ENCODE data around the gene PARP11.

Gene PARP11

DNA sequence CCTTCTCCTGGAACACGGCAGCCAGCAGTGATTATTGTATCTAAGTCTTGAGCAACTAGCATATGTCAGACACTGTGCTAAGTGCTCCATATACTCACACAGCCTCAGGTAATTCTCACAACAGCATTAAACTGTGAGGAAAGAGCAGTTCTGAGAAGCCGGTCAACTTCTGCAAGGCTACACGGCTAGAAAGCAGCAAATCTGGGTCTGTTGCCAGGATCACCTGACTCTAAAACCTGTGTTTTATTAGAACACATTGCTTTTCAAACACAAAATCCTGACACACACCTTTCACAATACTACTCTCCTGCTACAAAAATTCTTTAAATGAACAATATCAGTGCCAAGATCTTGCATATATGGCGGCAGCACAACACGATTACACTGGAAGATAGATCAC lies 70.5 kb downstream of the PARP11 start:
- Histone ChIP-seq H3K27me3 (ENCODE audit: insufficient read depth, poor library complexity, severe bottlenecking) (no peaks in the 10 kb centered on the region), H3K4me3 (replicated peaks; ENCODE audit: insufficient read depth, low read length) (no peak overlapping the region), H3K27ac (replicated peaks) (no peak overlapping the region)
- no peak for DNase-seq (ENCODE audit: low read depth in 1 of 2, low spot score in 1 of 2)
- TF ChIP-seq POLR2AphosphoS5 (IDR thresholded peaks at IDR 0.05; ENCODE audit: low read depth) = no peak
- no peak for TF ChIP-seq SPI1 (IDR thresholded peaks at IDR 0.05; ENCODE audit: borderline replicate concordance, low read depth)
- TF ChIP-seq, protein P1, sequence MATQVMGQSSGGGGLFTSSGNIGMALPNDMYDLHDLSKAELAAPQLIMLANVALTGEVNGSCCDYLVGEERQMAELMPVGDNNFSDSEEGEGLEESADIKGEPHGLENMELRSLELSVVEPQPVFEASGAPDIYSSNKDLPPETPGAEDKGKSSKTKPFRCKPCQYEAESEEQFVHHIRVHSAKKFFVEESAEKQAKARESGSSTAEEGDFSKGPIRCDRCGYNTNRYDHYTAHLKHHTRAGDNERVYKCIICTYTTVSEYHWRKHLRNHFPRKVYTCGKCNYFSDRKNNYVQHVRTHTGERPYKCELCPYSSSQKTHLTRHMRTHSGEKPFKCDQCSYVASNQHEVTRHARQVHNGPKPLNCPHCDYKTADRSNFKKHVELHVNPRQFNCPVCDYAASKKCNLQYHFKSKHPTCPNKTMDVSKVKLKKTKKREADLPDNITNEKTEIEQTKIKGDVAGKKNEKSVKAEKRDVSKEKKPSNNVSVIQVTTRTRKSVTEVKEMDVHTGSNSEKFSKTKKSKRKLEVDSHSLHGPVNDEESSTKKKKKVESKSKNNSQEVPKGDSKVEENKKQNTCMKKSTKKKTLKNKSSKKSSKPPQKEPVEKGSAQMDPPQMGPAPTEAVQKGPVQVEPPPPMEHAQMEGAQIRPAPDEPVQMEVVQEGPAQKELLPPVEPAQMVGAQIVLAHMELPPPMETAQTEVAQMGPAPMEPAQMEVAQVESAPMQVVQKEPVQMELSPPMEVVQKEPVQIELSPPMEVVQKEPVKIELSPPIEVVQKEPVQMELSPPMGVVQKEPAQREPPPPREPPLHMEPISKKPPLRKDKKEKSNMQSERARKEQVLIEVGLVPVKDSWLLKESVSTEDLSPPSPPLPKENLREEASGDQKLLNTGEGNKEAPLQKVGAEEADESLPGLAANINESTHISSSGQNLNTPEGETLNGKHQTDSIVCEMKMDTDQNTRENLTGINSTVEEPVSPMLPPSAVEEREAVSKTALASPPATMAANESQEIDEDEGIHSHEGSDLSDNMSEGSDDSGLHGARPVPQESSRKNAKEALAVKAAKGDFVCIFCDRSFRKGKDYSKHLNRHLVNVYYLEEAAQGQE (IDR thresholded peaks at IDR 0.05; ENCODE audit: insufficient replicate concordance, low read depth) = no peak
- TF ChIP-seq GABPA (IDR thresholded peaks at IDR 0.05; ENCODE audit: low read depth) = no peak
- TF ChIP-seq, protein P2, sequence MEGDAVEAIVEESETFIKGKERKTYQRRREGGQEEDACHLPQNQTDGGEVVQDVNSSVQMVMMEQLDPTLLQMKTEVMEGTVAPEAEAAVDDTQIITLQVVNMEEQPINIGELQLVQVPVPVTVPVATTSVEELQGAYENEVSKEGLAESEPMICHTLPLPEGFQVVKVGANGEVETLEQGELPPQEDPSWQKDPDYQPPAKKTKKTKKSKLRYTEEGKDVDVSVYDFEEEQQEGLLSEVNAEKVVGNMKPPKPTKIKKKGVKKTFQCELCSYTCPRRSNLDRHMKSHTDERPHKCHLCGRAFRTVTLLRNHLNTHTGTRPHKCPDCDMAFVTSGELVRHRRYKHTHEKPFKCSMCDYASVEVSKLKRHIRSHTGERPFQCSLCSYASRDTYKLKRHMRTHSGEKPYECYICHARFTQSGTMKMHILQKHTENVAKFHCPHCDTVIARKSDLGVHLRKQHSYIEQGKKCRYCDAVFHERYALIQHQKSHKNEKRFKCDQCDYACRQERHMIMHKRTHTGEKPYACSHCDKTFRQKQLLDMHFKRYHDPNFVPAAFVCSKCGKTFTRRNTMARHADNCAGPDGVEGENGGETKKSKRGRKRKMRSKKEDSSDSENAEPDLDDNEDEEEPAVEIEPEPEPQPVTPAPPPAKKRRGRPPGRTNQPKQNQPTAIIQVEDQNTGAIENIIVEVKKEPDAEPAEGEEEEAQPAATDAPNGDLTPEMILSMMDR (IDR thresholded peaks at IDR 0.05; ENCODE audit: insufficient read depth, low read length) = no peak

DNA sequence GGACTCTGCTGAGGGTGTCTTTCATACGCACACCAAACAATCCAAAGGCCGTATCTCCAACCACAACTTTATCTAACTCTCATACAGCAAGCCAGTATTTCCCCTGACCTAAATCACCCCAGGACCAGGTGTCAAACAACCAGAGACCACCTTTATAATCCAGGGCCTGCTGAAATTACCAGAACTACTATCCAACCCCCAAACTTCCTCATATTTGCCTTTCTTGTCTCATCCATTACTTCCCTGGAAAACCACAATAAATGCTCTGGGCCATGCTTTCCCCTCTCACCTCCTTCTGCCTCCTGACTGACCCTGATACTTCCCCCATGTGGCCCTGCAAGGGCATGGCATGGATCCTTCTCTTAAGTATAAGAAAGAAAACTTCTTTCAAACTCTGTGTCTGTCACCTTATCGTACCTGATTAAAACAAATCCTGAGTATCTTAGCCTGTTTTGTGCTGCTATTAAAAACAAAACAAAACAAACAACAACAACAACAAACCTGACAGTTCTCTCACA lies 75.6 kb downstream of the PARP11 start:
- DNase-seq (ENCODE audit: low read depth in 1 of 2, low spot score in 1 of 2) = peak in 1 of 2 experiments; percentile 13
- TF ChIP-seq POLR2AphosphoS5 (IDR thresholded peaks at IDR 0.05; ENCODE audit: low read depth) (no peak), GABPA (IDR thresholded peaks at IDR 0.05; ENCODE audit: low read depth) (no peak), SPI1 (IDR thresholded peaks at IDR 0.05; ENCODE audit: borderline replicate concordance, low read depth) (no peak)
- TF ChIP-seq, protein P2 (IDR thresholded peaks at IDR 0.05; ENCODE audit: insufficient read depth, low read length) = no peak
- TF ChIP-seq, protein P1 (IDR thresholded peaks at IDR 0.05; ENCODE audit: insufficient replicate concordance, low read depth) = no peak
- no peak overlapping the region for H3K27ac ChIP-seq (replicated peaks)
- no peak overlapping the region for H3K4me3 ChIP-seq (replicated peaks; ENCODE audit: insufficient read depth, low read length)
- H3K27me3 ChIP-seq (ENCODE audit: insufficient read depth, poor library complexity, severe bottlenecking) = no peaks in the 10 kb centered on the region

DNA sequence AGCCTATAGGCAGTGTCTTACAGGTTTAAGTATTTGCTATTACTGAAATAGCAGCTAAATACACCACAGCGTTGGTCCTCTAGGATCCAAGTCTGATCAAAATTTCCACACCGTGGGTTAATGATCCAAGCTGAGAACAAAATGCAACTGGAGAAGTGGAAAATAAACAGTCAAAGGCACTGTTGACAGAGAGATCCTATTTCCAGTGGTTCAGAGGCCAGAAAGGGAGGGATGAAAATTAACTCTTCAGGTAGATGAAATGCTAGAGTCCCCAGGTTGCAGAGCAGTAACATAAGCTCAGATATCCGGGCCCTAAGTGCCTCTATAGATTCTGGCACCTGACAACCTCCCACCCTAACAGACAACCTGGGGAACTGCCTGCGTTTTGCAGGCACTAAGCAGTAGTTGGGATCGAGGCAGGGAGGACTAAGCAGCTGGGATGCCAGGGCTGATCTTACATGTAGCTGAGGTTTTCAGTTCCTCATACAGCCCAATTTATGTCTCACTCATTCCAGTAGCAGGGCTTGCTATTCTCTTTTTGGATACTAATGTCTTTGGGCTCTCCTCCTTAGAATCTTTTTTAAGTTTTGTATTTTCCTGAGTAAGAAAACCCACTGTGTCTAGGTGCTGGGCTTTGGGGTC lies 77.6 kb downstream of the PARP11 start:
- no peak for DNase-seq (ENCODE audit: low read depth in 1 of 2, low spot score in 1 of 2)
- Histone ChIP-seq H3K27ac (replicated peaks) (no peak overlapping the region), H3K27me3 (ENCODE audit: insufficient read depth, poor library complexity, severe bottlenecking) (no peaks in the 10 kb centered on the region), H3K4me3 (replicated peaks; ENCODE audit: insufficient read depth, low read length) (no peak overlapping the region)
- TF ChIP-seq SPI1 (IDR thresholded peaks at IDR 0.05; ENCODE audit: borderline replicate concordance, low read depth) (no peak), GABPA (IDR thresholded peaks at IDR 0.05; ENCODE audit: low read depth) (no peak), POLR2AphosphoS5 (IDR thresholded peaks at IDR 0.05; ENCODE audit: low read depth) (no peak)
- TF ChIP-seq, protein P1 (IDR thresholded peaks at IDR 0.05; ENCODE audit: insufficient replicate concordance, low read depth) = no peak
- TF ChIP-seq, protein P2 (IDR thresholded peaks at IDR 0.05; ENCODE audit: insufficient read depth, low read length) = no peak
